IMR-90 (cell line): ENCODE results near the gene DENND1A. TPM values are rescaled to one million over a fixed set of nuclear protein-coding genes. Genes with fewer than 3 reads are reported as not detected.

ENCODE experiments used
- ATAC-seq: fragments of 200-7000 bp; cut with Tn5 transposase; 2 replicates; pipeline ENCODE4 v1.9.1; 2020; ENCODE audit warnings: low read depth, mild to moderate bottlenecking, moderate library complexity
- BruUV-seq: library from RNA; stranded (reverse); fragments of 400-500 nt; replicated peaks from 2 replicates; lab custom pipeline; 2021; lab: Mats Ljungman, UMichigan
- CTCF ChIA-PET: fragments of 300-600 bp; formaldehyde crosslinking; extraction: SDS; loops from one replicate; lab custom pipeline; 2021; ENCODE audit warnings: antibody characterized with exemption; lab: Yijun Ruan, JAX
- POLR2A ChIA-PET: fragments of 300-600 bp; sonication (Branson Sonifier 250); formaldehyde crosslinking; loops from one replicate; lab custom pipeline; 2022; ENCODE audit warnings: antibody characterized with exemption; ENCODE audit not compliant: unreplicated experiment; lab: Charles Lee
- DNase-seq: peaks from one replicate; pipeline ENCODE4 v3.0.0; 2013
- H2AFZ ChIP-seq: replicated peaks from 2 replicates; pipeline ENCODE3; 2013; ENCODE audit warnings: low read length, mild to moderate bottlenecking; ENCODE audit not compliant: poor library complexity
- H2AK5ac ChIP-seq: 2 replicates; pipeline ENCODE4 v1.6.1; 2013; ENCODE audit warnings: low read depth, low read length, inconsistent platforms
- H2AK9ac ChIP-seq: replicated peaks from 2 replicates; pipeline ENCODE3; 2013; ENCODE audit warnings: mild to moderate bottlenecking, low read depth, low read length, moderate library complexity; ENCODE audit not compliant: poor library complexity
- H2BK120ac ChIP-seq: 2 replicates; pipeline ENCODE4 v1.6.1; 2013; ENCODE audit warnings: low read depth, low read length, inconsistent platforms
- H2BK15ac ChIP-seq: 3 replicates; pipeline ENCODE4 v1.6.1; 2013; ENCODE audit warnings: low read depth, low read length, inconsistent platforms
- H2BK20ac ChIP-seq: 2 replicates; pipeline ENCODE4 v1.6.1; 2013; ENCODE audit warnings: low read depth, mild to moderate bottlenecking, inconsistent platforms, low read length, moderate library complexity
- H2BK5ac ChIP-seq: 2 replicates; pipeline ENCODE4 v1.6.1; 2013; ENCODE audit warnings: mild to moderate bottlenecking, low read depth, low read length, inconsistent platforms; ENCODE audit not compliant: poor library complexity, severe bottlenecking
- H3K14ac ChIP-seq: replicated peaks from 2 replicates; pipeline ENCODE4 v1.6.1; 2013; ENCODE audit warnings: low read depth, low read length, inconsistent platforms
- H3K18ac ChIP-seq: 2 replicates; pipeline ENCODE4 v1.6.1; 2013; ENCODE audit warnings: low read depth, low read length, control low read depth
- H3K23ac ChIP-seq: 2 replicates; pipeline ENCODE4 v1.6.1; 2013; ENCODE audit warnings: low read depth, low read length, inconsistent platforms
- H3K27ac ChIP-seq: 2 replicates; pipeline ENCODE4 v1.5.1; 2013; ENCODE audit warnings: mild to moderate bottlenecking, control low read depth, low read length; ENCODE audit not compliant: insufficient read depth
- H3K27me3 ChIP-seq: 2 replicates; pipeline ENCODE4 v1.6.1; 2013; ENCODE audit warnings: low read length; ENCODE audit not compliant: control insufficient read depth, insufficient read depth
- H3K36me3 ChIP-seq: 2 replicates; pipeline ENCODE4 v1.6.1; 2013; ENCODE audit warnings: low read length, mixed read lengths; ENCODE audit not compliant: control insufficient read depth, insufficient read depth
- H3K4ac ChIP-seq: 2 replicates; pipeline ENCODE4 v1.6.1; 2013; ENCODE audit warnings: low read depth, low read length, inconsistent platforms
- H3K4me1 ChIP-seq: 2 replicates; pipeline ENCODE4 v1.6.1; 2013; ENCODE audit warnings: low read length, mixed read lengths; ENCODE audit not compliant: control insufficient read depth, insufficient read depth
- H3K4me2 ChIP-seq: 2 replicates; pipeline ENCODE4 v1.6.1; 2013; ENCODE audit warnings: low read depth, mild to moderate bottlenecking, control low read depth, low read length, moderate library complexity
- H3K4me3 ChIP-seq: 2 replicates; pipeline ENCODE4 v1.5.1; 2013; ENCODE audit warnings: low read depth, mild to moderate bottlenecking, control low read depth, low read length, moderate library complexity; ENCODE audit not compliant: insufficient read depth
- H3K56ac ChIP-seq: 2 replicates; pipeline ENCODE4 v1.6.1; 2013; ENCODE audit warnings: low read length, inconsistent platforms; ENCODE audit not compliant: insufficient read depth; ENCODE audit errors: extremely low read depth
- H3K79me1 ChIP-seq, 2 experiments: 2 replicates each; pipeline ENCODE4 v1.6.1; 2013; ENCODE audit warnings: low read length in 2 of 2, inconsistent platforms in 1 of 2, low read depth in 1 of 2
- H3K9ac ChIP-seq: 2 replicates; pipeline ENCODE4 v1.6.1; 2013; ENCODE audit warnings: low read depth, low read length, control low read depth
- H3K9me1 ChIP-seq: 2 replicates; pipeline ENCODE4 v1.6.1; 2013; ENCODE audit warnings: low read length, inconsistent platforms; ENCODE audit not compliant: insufficient read depth
- H3K9me3 ChIP-seq: 2 replicates; pipeline ENCODE4 v1.6.1; 2013; ENCODE audit warnings: low read length; ENCODE audit not compliant: control insufficient read depth, insufficient read depth
- H4K20me1 ChIP-seq: 2 replicates; pipeline ENCODE4 v1.6.1; 2013; ENCODE audit warnings: low read length, inconsistent platforms; ENCODE audit not compliant: insufficient read depth
- H4K5ac ChIP-seq: 2 replicates; pipeline ENCODE4 v1.6.1; 2013; ENCODE audit warnings: mild to moderate bottlenecking, low read depth, low read length, control low read depth
- H4K8ac ChIP-seq, 2 experiments: 2 replicates each; pipeline ENCODE4 v1.6.1; 2013; ENCODE audit warnings: low read depth in 2 of 2, low read length in 2 of 2, control low read depth in 1 of 2, inconsistent platforms in 1 of 2
- H4K91ac ChIP-seq: 2 replicates; pipeline ENCODE4 v1.6.1; 2013; ENCODE audit warnings: low read depth, low read length, inconsistent platforms; ENCODE audit not compliant: insufficient read depth
- ELK1 ChIP-seq: fragments of 150-350 bp; IDR thresholded peaks from 2 replicates; pipeline ENCODE4 v1.6.1; 2016; ENCODE audit warnings: low read depth, mild to moderate bottlenecking, low read length, moderate library complexity, borderline replicate concordance
- MAFK ChIP-seq: IDR thresholded peaks from 2 replicates; pipeline ENCODE4 v1.6.1; 2012; ENCODE audit warnings: low read depth, low read length, improper control_type of control experiment
- RAD21 ChIP-seq: IDR thresholded peaks from 2 replicates; pipeline ENCODE4 v1.6.1; 2012; ENCODE audit warnings: low read length, improper control_type of control experiment
- RCOR1 ChIP-seq: IDR thresholded peaks from 2 replicates; pipeline ENCODE4 v1.6.1; 2012; ENCODE audit warnings: mild to moderate bottlenecking, low read length, improper control_type of control experiment; ENCODE audit not compliant: insufficient replicate concordance
- RFX5 ChIP-seq: IDR thresholded peaks from 2 replicates; pipeline ENCODE4 v1.8.0; 2012; ENCODE audit warnings: low read depth, mild to moderate bottlenecking, low read length, moderate library complexity
- USF2 ChIP-seq: fragments of 150-350 bp; IDR thresholded peaks from 2 replicates; pipeline ENCODE4 v1.6.1; 2017; ENCODE audit warnings: mild to moderate bottlenecking, antibody characterized with exemption, low read length, low read depth
- WGBS, 2 experiments: methylation state at CpG; one replicate each; pipeline versions ENCODE4 v1.1.5 to v1.1.7; 2013; ENCODE audit warnings: missing lambda C conversion rate in 2 of 2; ENCODE audit not compliant: insufficient read length in 1 of 2; ENCODE audit errors: extremely low coverage in 2 of 2; 5-methylcytosine and 5-hydroxymethylcytosine counted together
- dilution Hi-C: fragments of 300-500 bp; cut with HindIII; formaldehyde crosslinking; loops from one replicate; pipeline ENCODE4 v1.14.3; 2018; ENCODE audit warnings: low sequenced_read_pairs; ENCODE audit not compliant: unreplicated experiment
- in situ Hi-C: fragments of 300-500 bp; cut with MboI; formaldehyde crosslinking; loops from 3 replicates; pipeline ENCODE4 v1.14.3; 2019; ENCODE audit warnings: low sequenced_read_pairs, inconsistent platforms, mixed read lengths
- intact Hi-C: fragments of 100-400 bp; cut with micrococcal nuclease; formaldehyde crosslinking; loops from 2 replicates; pipeline ENCODE4 v1.10.0; 2022
- polyA plus RNA-seq, 3 experiments: library from polyadenylated mRNA; depleted of rRNA; stranded (reverse); fragments of >200 nt; gene quantifications; 2 replicates each; pipeline ENCODE4 v1.2.3, GENCODE V29; 2012; ENCODE audit warnings: low replicate concordance in 1 of 3
- total RNA-seq: library from RNA; depleted of rRNA; stranded (reverse); fragments of >200 nt; gene quantifications from 2 replicates; pipeline ENCODE4 v1.2.3, GENCODE V29; 2012

The DENND1A gene
- total and polyA plus RNA-seq, 2 of the 4 experiments (the other 2 are of a cell fraction) = 21.4 to 27.6 TPM

GRCh38 chr9:123360161-123361085 lies 569.5 kb downstream of the DENND1A start:
- Histone ChIP-seq H4K20me1 (no peaks in the 10 kb centered on the region), H4K8ac (no peak overlapping the region), H2BK120ac (0 out of 2 replicates have a peak overlapping the region, but pooled peaks have one; percentile 8), H3K14ac (peak overlapping the region; percentile 41; the same call in 1 of the 2 replicates), H3K79me1 (no peaks in the 10 kb centered on the region), H3K27ac (no peak overlapping the region), H2AK5ac (no peak overlapping the region), H4K91ac (no peak overlapping the region), H3K4me3 (no peak overlapping the region), H3K4me1 (peaks cover 11% of the 10 kb centered on the region; the same call in 1 of the 2 replicates), H3K56ac (no peak overlapping the region), H3K9me3 (no peaks in the 10 kb centered on the region), H3K36me3 (no peaks in the 10 kb centered on the region), H3K9ac (no peak overlapping the region), H4K5ac (no peak overlapping the region; the same call in 1 of the 2 replicates), H3K27me3 (peaks cover 23% of the 10 kb centered on the region; the same call in 1 of the 2 replicates), H2AK9ac (peak overlapping the region; percentile 56), H2BK20ac (no peak overlapping the region), H3K23ac (no peak overlapping the region), H2AFZ (peak overlapping the region; percentile 69), H3K18ac (no peak overlapping the region; the same call in 1 of the 2 replicates), H3K9me1 (no peaks in the 10 kb centered on the region), H3K4me2 (no peak overlapping the region), H2BK15ac (no peak overlapping the region), H3K4ac (no peak overlapping the region), H2BK5ac (no peak overlapping the region)
- no TSS peak for BruUV-seq
- POLR2A ChIA-PET = interaction anchor here (0.6 kb wide), 1 partner anchor 892 kb away, joined by 3 read pairs; no protein-coding TSS in a partner anchor
- in situ Hi-C loops = no loop called here
- 46% methylated on average over 2 of the region's 22 CpGs; no CpG with 5 or more reads in 1 of the 2 experiments for WGBS, 2 experiments
- dilution Hi-C loops = no loop called here
- TF ChIP-seq MAFK = no peak
- TF ChIP-seq ELK1 = no peak
- no peak for TF ChIP-seq RAD21
- TF ChIP-seq USF2 = no peak
- TF ChIP-seq RFX5 = no peak
- TF ChIP-seq RCOR1 = no peak
- ATAC-seq = peak; percentile 42
- DNase-seq = no peak
- intact Hi-C loops = no loop called here
- CTCF ChIA-PET = interaction anchor here (0.7 to 1.1 kb wide), 3 partner anchors 11 to 257 kb away, joined by 4 to 6 read pairs (median 4); no protein-coding TSS in a partner anchor
